Caco-2 (cell line): ENCODE measurements around the gene TTC21A. TPM values are rescaled to one million over a fixed set of nuclear protein-coding genes. Genes with fewer than 3 reads are reported as not detected.

Experiments
- BruUV-seq: library from RNA; stranded (reverse); fragments of 400-500 nt; replicated peaks from 2 replicates; lab custom pipeline; 2021; lab: Mats Ljungman, UMichigan
- CTCF ChIA-PET: fragments of 300-600 bp; sonication (Branson Sonifier 250); formaldehyde crosslinking; loops from one replicate; lab custom pipeline; 2022; ENCODE audit warnings: antibody characterized with exemption; lab: Charles Lee
- POLR2A ChIA-PET: fragments of 300-600 bp; sonication (Branson Sonifier 250); formaldehyde crosslinking; loops from one replicate; lab custom pipeline; 2022; ENCODE audit warnings: antibody characterized with exemption; lab: Charles Lee
- DNase-seq, 2 experiments: peaks; one replicate each; pipeline versions ENCODE4 v3.0.0 to v3.0.0-alpha.2; 2020 to 2022
- H3K27me3 ChIP-seq: replicated peaks from 2 replicates; pipeline ENCODE4 v1.6.0; 2011; ENCODE audit warnings: low read length; ENCODE audit not compliant: control insufficient read depth, insufficient read depth
- H3K36me3 ChIP-seq: 2 replicates; pipeline ENCODE4 v1.5.1; 2011; ENCODE audit warnings: low read length; ENCODE audit not compliant: control insufficient read depth, insufficient read depth
- H3K4me1 ChIP-seq: fragments of 250-450 bp; sonication (Bioruptor Pico); 2 replicates; pipeline ENCODE4 v1.5.1; 2020; ENCODE audit warnings: mild to moderate bottlenecking
- H3K4me3 ChIP-seq: 2 replicates; pipeline ENCODE4 v1.5.1; 2011; ENCODE audit warnings: low read depth, mild to moderate bottlenecking, control low read depth, low read length
- H3K9me3 ChIP-seq: fragments of 250-450 bp; sonication (Bioruptor Pico); 2 replicates; pipeline ENCODE4 v1.5.1; 2020; ENCODE audit warnings: mild to moderate bottlenecking, moderate library complexity
- H3K27ac Mint-ChIP-seq: one replicate; pipeline ENCODE4 v1.8.0; 2022; ENCODE audit warnings: mixed read lengths; ENCODE audit not compliant: unreplicated experiment
- H3K27me3 Mint-ChIP-seq: one replicate; pipeline ENCODE4 v1.8.0; 2022; ENCODE audit warnings: mixed read lengths; ENCODE audit not compliant: insufficient read depth, unreplicated experiment
- H3K36me3 Mint-ChIP-seq: one replicate; pipeline ENCODE4 v1.8.0; 2022; ENCODE audit warnings: mild to moderate bottlenecking, mixed read lengths; ENCODE audit not compliant: insufficient read depth, unreplicated experiment
- H3K4me1 Mint-ChIP-seq: one replicate; pipeline ENCODE4 v1.8.0; 2022; ENCODE audit warnings: low read depth, mixed read lengths; ENCODE audit not compliant: unreplicated experiment
- H3K4me3 Mint-ChIP-seq: one replicate; pipeline ENCODE4 v1.8.0; 2022; ENCODE audit warnings: mild to moderate bottlenecking, moderate library complexity, mixed read lengths; ENCODE audit not compliant: unreplicated experiment
- H3K9me3 Mint-ChIP-seq: one replicate; pipeline ENCODE4 v1.8.0; 2022; ENCODE audit warnings: mixed read lengths; ENCODE audit not compliant: unreplicated experiment
- CTCF ChIP-seq, 2 experiments: fragments of 200-600 bp in 1 of 2; IDR thresholded peaks; 1 replicate in 1 of 2; 2 replicates in 1 of 2; pipeline versions ENCODE4 v1.5.1 to v1.8.0; 2011 to 2022; ENCODE audit warnings: antibody characterized with exemption in 1 of 2, control low read depth in 1 of 2, inconsistent platforms in 1 of 2, low read depth in 1 of 2, low read length in 1 of 2, mild to moderate bottlenecking in 1 of 2, moderate library complexity in 1 of 2; ENCODE audit not compliant: insufficient read depth in 1 of 2, severe bottlenecking in 1 of 2, unreplicated experiment in 1 of 2
- intact Hi-C: fragments of 100-400 bp; cut with micrococcal nuclease; formaldehyde crosslinking; loops from one replicate; pipeline ENCODE4 v1.10.0; 2022; ENCODE audit not compliant: unreplicated experiment
- total RNA-seq: library from RNA; stranded (reverse); gene quantifications from 2 replicates; pipeline ENCODE4 v1.2.3, GENCODE V29; 2022

The TTC21A gene
- total RNA-seq, 1 experiment from 2014 or later: 4.0 TPM

- Histone ChIP-seq H3K9me3 (no peaks in the 10 kb centered on the region), H3K27me3 (no peaks in the 10 kb centered on the region), H3K4me1 (no peaks in the 10 kb centered on the region), H3K36me3 (peaks cover 5% of the 10 kb centered on the region), H3K4me3 (no peak overlapping the region)
- ChIA-PET CTCF (interaction anchor here (1.7 kb wide), 1 partner anchor 188 kb away, joined by 12 read pairs; no protein-coding TSS in a partner anchor), POLR2A (no interaction called here)
- no peaks in the 10 kb centered on the region for H3K27me3 Mint-ChIP-seq
- peaks cover 13% of the 10 kb centered on the region for H3K36me3 Mint-ChIP-seq
- H3K27ac Mint-ChIP-seq: no peak overlapping the region
- intact Hi-C loops: no loop called here
- TF ChIP-seq CTCF (IDR thresholded peaks at IDR 0.05; ENCODE audit: insufficient read depth in 1 of 2, low read depth in 1 of 2, low read length in 1 of 2, severe bottlenecking in 1 of 2, unreplicated experiment in 1 of 2): no peak
- no peak for DNase-seq
- no peak overlapping the region for H3K4me3 Mint-ChIP-seq
- no peaks in the 10 kb centered on the region for H3K4me1 Mint-ChIP-seq
- H3K9me3 Mint-ChIP-seq: no peaks in the 10 kb centered on the region
- BruUV-seq: no TSS peak
Observed at GRCh38 chr3:39100500-39100886, 7.0 kb upstream of the TTC21A start.

GRCh38 chr3:39101022-39101689, 6.3 kb upstream of the TTC21A start:
- no peak overlapping the region for H3K4me3 ChIP-seq
- Mint-ChIP-seq H3K36me3 (peaks cover 7% of the 10 kb centered on the region), H3K4me3 (no peak overlapping the region), H3K27me3 (no peaks in the 10 kb centered on the region), H3K4me1 (peaks cover 5% of the 10 kb centered on the region), H3K9me3 (no peaks in the 10 kb centered on the region), H3K27ac (no peak overlapping the region)
- H3K27me3 ChIP-seq: no peaks in the 10 kb centered on the region
- peak in 1 of 2 experiments; percentile 42 for DNase-seq
- ChIA-PET CTCF (interaction anchor here (1.7 kb wide), 1 partner anchor 187 kb away, joined by 12 read pairs; no protein-coding TSS in a partner anchor), POLR2A (no interaction called here)
- H3K9me3 ChIP-seq: no peaks in the 10 kb centered on the region
- intact Hi-C loops: loop anchor here (1.0 kb wide), 1 partner anchor 187 kb away; no protein-coding TSS in a partner anchor
- BruUV-seq: no TSS peak
- peak; percentile 68 to 69 for TF ChIP-seq CTCF (IDR thresholded peaks at IDR 0.05; ENCODE audit: insufficient read depth in 1 of 2, low read depth in 1 of 2, low read length in 1 of 2, severe bottlenecking in 1 of 2, unreplicated experiment in 1 of 2)
- H3K36me3 ChIP-seq: peaks cover 5% of the 10 kb centered on the region
- peaks cover 6% of the 10 kb centered on the region; the same call in 1 of the 2 replicates for H3K4me1 ChIP-seq

- peaks cover 8% of the 10 kb centered on the region; the same call in 1 of the 2 replicates for H3K4me1 ChIP-seq
- Mint-ChIP-seq H3K4me1 (peaks cover 13% of the 10 kb centered on the region), H3K27ac (peak overlapping the region; percentile 40), H3K9me3 (no peaks in the 10 kb centered on the region), H3K4me3 (no peak overlapping the region), H3K27me3 (no peaks in the 10 kb centered on the region), H3K36me3 (peaks cover 15% of the 10 kb centered on the region)
- no peak for TF ChIP-seq CTCF (IDR thresholded peaks at IDR 0.05; ENCODE audit: insufficient read depth in 1 of 2, low read depth in 1 of 2, low read length in 1 of 2, severe bottlenecking in 1 of 2, unreplicated experiment in 1 of 2)
- CTCF ChIA-PET: no interaction called here
- POLR2A ChIA-PET: no interaction called here
- no peak overlapping the region for H3K4me3 ChIP-seq
- no peaks in the 10 kb centered on the region for H3K9me3 ChIP-seq
- intact Hi-C loops: no loop called here
- BruUV-seq: no TSS peak
- peaks cover 5% of the 10 kb centered on the region for H3K36me3 ChIP-seq
- no peaks in the 10 kb centered on the region for H3K27me3 ChIP-seq
- DNase-seq: no peak
Observed at GRCh38 chr3:39102504-39103323, 4.8 kb upstream of the TTC21A start.
